Nephron progenitor cell (in vitro differentiated cells): ENCODE data around the gene DYNC1H1.

Experiments
- DNase-seq: peaks from one replicate; pipeline ENCODE4 v3.0.0; 2021
- H3K27ac Mint-ChIP-seq: 2 replicates; pipeline ENCODE4 v1.8.0; 2021; ENCODE audit warnings: mild to moderate bottlenecking, moderate library complexity, mixed read lengths
- H3K27me3 Mint-ChIP-seq: 2 replicates; pipeline ENCODE4 v1.8.0; 2021; ENCODE audit warnings: mild to moderate bottlenecking, low read depth, mixed read lengths; ENCODE audit not compliant: poor library complexity
- H3K36me3 Mint-ChIP-seq: 2 replicates; pipeline ENCODE4 v1.8.0; 2021; ENCODE audit warnings: low read depth, mixed read lengths
- H3K4me1 Mint-ChIP-seq: 2 replicates; pipeline ENCODE4 v1.8.0; 2021; ENCODE audit warnings: mixed read lengths
- H3K4me3 Mint-ChIP-seq: 2 replicates; pipeline ENCODE4 v1.8.0; 2021; ENCODE audit warnings: mild to moderate bottlenecking, moderate library complexity, mixed read lengths
- H3K9me3 Mint-ChIP-seq: 2 replicates; pipeline ENCODE4 v1.8.0; 2021; ENCODE audit warnings: mild to moderate bottlenecking, moderate library complexity, mixed read lengths
- TF ChIP-seq, protein P1 (sequence below): fragments of 200-600 bp; sonication (generic); IDR thresholded peaks from 2 replicates; pipeline ENCODE4 v1.5.0; 2021; ENCODE audit warnings: antibody characterized with exemption

DYNC1H1 gene

DNA sequence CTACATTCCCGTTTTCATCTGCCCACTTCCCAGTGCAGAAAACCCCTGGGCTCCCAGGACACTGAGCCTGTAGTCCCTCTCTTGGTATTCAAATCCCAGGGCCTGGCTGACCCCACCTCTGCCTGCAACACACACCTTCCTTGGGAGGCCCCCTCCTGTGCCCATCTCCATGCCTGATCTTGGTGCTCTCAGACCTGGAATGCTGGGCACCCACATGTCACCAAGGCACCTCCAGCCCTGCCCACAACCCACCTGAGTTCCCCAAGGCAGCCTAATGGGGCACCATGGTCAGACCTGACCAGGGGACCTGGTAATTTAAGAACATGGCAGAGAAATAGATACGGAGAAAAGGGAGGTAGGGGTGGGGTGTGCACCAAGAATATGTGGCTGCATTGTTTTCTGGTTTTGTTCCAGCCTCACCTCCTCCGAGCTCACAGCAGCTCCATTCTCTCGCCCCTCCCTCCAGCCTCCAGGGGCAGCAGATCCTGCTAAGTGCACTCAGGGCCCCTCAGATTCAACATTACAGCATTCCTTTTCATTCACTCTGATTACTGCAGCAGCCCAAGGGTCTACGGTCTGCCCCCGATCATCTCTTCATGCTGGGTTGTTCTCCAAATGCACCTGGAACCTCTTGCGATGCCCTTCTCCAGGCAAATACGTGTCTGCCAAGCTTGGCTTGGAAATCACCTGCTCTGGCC, 131.6 kb downstream of the DYNC1H1 start:
- H3K27ac Mint-ChIP-seq: no peak overlapping the region
- H3K36me3 Mint-ChIP-seq: peaks cover 4% of the 10 kb centered on the region
- no peaks in the 10 kb centered on the region for H3K9me3 Mint-ChIP-seq
- peaks cover 44% of the 10 kb centered on the region for H3K4me1 Mint-ChIP-seq
- H3K27me3 Mint-ChIP-seq: peaks cover 11% of the 10 kb centered on the region
- no peak for DNase-seq
- peak overlapping the region; percentile 0 for H3K4me3 Mint-ChIP-seq
- TF ChIP-seq, protein P1, sequence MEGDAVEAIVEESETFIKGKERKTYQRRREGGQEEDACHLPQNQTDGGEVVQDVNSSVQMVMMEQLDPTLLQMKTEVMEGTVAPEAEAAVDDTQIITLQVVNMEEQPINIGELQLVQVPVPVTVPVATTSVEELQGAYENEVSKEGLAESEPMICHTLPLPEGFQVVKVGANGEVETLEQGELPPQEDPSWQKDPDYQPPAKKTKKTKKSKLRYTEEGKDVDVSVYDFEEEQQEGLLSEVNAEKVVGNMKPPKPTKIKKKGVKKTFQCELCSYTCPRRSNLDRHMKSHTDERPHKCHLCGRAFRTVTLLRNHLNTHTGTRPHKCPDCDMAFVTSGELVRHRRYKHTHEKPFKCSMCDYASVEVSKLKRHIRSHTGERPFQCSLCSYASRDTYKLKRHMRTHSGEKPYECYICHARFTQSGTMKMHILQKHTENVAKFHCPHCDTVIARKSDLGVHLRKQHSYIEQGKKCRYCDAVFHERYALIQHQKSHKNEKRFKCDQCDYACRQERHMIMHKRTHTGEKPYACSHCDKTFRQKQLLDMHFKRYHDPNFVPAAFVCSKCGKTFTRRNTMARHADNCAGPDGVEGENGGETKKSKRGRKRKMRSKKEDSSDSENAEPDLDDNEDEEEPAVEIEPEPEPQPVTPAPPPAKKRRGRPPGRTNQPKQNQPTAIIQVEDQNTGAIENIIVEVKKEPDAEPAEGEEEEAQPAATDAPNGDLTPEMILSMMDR: no peak

DNA sequence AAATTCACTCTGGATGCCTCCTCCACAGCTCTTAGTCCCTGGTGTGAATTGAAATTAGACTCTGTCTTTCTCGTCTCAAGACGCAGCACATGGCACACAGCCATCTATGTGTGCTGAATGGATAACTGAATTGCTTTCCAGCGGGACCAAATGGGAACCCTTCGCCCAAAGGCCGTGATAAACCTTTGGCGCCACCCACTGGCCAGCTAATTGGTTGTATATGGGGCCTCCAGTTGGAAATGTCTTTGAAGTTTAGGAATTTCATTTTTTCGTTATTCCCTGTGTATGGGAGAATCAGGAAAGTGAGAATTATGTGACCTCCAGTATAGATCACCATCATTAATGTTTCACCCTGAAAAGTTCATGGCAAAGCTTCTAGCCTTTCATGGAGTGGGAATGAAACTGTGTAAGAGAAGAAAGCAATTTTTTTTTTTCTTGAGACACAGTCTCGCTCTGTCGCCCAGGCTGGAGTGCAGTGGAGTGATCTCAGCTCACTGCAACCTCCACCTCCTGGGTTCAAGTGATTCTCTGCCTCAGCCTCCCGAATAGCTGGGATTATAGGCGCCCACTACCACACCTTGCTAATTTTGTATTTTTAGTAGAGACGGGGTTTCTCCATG, 132.3 kb downstream of the DYNC1H1 start:
- peaks cover 13% of the 10 kb centered on the region for H3K27me3 Mint-ChIP-seq
- peak overlapping the region; percentile 0 for H3K4me3 Mint-ChIP-seq
- peak; percentile 85 for DNase-seq
- H3K9me3 Mint-ChIP-seq: no peaks in the 10 kb centered on the region
- H3K27ac Mint-ChIP-seq: no peak overlapping the region
- peaks cover 47% of the 10 kb centered on the region for H3K4me1 Mint-ChIP-seq
- peaks cover 6% of the 10 kb centered on the region for H3K36me3 Mint-ChIP-seq
- TF ChIP-seq, protein P1: peak; percentile 75

DNA sequence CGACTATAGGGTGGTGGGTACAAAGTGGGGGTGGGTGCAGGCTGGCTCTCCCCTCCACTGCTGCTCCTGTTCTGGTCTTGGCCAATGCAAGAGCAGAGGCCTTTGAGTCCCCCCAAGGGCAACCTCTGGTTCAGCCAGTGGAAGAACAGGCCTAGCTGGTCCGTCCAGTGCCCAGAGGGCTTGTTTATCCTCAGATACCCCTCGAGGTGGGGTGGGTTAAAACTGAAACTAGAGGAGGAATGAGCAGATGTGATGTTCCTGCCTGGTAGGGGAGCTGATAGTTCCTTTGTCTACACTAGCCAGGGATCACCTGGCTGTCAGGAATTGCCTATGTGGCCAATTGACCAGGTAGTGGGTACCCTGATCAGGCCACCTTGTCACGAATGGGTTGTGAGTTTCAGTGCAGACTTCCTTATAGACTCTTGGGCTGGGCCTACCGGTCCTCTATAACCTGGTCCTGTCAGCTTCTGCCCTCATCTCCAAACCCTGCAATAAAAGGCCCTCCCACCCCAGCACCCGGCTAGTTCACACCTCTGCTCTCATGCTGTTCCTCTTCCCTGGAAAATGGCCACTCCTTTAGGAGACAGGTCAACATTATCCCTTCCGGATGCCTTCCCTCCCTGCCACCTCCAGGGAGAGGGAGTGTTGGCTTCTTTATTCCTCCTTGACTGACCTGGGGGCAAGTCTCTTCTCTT, 133.2 kb downstream of the DYNC1H1 start:
- Mint-ChIP-seq H3K9me3 (no peaks in the 10 kb centered on the region), H3K4me3 (no peak overlapping the region), H3K27me3 (peaks cover 13% of the 10 kb centered on the region), H3K36me3 (peaks cover 6% of the 10 kb centered on the region), H3K27ac (peak overlapping the region; percentile 82), H3K4me1 (peaks cover 47% of the 10 kb centered on the region)
- TF ChIP-seq, protein P1: no peak
- DNase-seq: no peak

DNA sequence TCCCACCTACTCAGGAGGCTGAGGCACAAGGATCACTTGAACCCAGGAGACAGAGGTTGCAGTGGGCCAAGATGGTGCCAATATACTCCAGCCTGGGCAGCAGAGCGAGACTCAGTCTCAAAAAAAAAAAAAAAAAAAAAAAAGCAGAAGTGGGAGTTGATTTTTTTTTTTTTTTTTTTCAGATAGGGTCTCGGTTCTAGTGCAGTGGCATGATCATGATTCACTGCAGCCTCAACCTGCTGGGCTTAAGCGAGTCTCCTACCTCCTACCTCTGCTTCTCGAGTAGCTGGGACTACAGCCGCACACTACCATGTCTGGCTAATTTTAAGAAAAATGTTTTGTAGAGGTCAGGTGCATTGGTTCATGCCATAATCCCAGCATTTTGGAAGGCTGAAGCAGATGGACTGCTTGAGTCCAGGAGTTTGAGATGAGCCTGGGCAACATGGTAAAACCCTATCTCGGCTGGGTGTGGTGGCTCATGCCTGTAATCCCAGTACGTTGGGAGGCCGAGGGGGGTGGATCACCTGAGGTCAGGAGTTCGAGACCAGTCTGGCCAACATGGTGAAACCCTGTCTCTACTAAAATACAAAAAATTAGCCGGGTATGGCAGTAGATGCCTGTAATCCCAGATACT, 138.8 kb downstream of the DYNC1H1 start:
- Mint-ChIP-seq H3K9me3 (no peaks in the 10 kb centered on the region), H3K4me3 (no peak overlapping the region), H3K27ac (no peak overlapping the region), H3K4me1 (peaks cover 12% of the 10 kb centered on the region), H3K36me3 (peaks cover 6% of the 10 kb centered on the region), H3K27me3 (peaks cover 8% of the 10 kb centered on the region)
- DNase-seq: no peak
- TF ChIP-seq, protein P1: no peak

DNA sequence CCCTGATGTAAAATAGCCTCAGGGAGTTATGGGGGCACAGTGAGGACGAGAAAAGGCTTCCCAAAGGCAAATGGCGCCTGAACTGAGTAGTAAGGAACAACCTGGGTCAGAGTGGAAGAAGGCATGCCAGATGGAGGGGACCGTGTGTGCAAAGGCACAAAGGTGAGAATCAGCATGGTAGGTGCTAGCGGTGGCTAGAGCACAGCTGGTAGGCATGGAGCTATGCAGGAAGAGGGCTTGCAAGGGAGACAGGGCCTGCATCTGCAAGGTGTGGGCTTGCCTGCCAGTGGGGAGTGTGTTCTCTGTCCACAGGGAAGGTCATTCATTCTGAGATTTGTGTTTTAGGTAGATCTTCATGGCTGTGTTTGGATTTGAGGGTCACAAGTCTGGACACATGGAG, 141.0 kb downstream of the DYNC1H1 start:
- DNase-seq: no peak
- H3K36me3 Mint-ChIP-seq: peaks cover 22% of the 10 kb centered on the region
- peaks cover 4% of the 10 kb centered on the region for H3K27me3 Mint-ChIP-seq
- peaks cover 7% of the 10 kb centered on the region for H3K4me1 Mint-ChIP-seq
- no peak overlapping the region for H3K4me3 Mint-ChIP-seq
- peaks cover 17% of the 10 kb centered on the region for H3K9me3 Mint-ChIP-seq
- no peak overlapping the region for H3K27ac Mint-ChIP-seq
- TF ChIP-seq, protein P1: no peak
